K562 (cell line): ENCODE results near the gene LYSMD1. TPM values are rescaled to one million over a fixed set of nuclear protein-coding genes. Genes with fewer than 3 reads are reported as not detected.

ENCODE experiments used
- ATAC-seq: fragments of 200-7000 bp; cut with Tn5 transposase; 3 replicates; pipeline ENCODE4 v1.9.1; 2020; ENCODE audit warnings: moderate library complexity
- BruUV-seq: library from RNA; stranded (reverse); fragments of 400-500 nt; replicated peaks from 2 replicates; lab custom pipeline; 2021; lab: Mats Ljungman, UMichigan
- CTCF ChIA-PET: fragments of 300-600 bp; formaldehyde crosslinking; extraction: SDS; loops from one replicate; lab custom pipeline; 2021; ENCODE audit warnings: low intra/inter-chr PET ratio; lab: Yijun Ruan, JAX
- POLR2A ChIA-PET: fragments of 300-600, 350-650 bp; sonication (Branson Sonifier 250); formaldehyde crosslinking; extraction: SDS; loops from one replicate; lab custom pipeline; 2021; ENCODE audit warnings: antibody characterized with exemption, inconsistent platforms; lab: Yijun Ruan, JAX
- DNase-seq, 4 experiments: peaks; one replicate each; pipeline versions ENCODE4 v3.0.0 to v3.0.0-alpha.2; 2011 to 2018; ENCODE audit warnings: low spot score in 3 of 4, mixed read lengths in 3 of 4; ENCODE audit errors: extremely low read depth in 1 of 4
- FAIRE-seq: peaks from 2 replicates; lab custom pipeline; 2011; peaks lifted over from hg19 to GRCh38; lab: Jason Lieb, UNC
- H2AFZ ChIP-seq: 2 replicates; pipeline ENCODE4 v1.6.0; 2011; ENCODE audit warnings: low read depth, low read length, control low read depth, inconsistent platforms
- H3K27ac ChIP-seq: fragments of 200-600 bp; 3 replicates; pipeline ENCODE4 v1.8.0; 2011; ENCODE audit warnings: low read depth, mild to moderate bottlenecking, control low read depth, inconsistent platforms, low read length, moderate library complexity, mixed read lengths; ENCODE audit errors: extremely low read depth
- H3K27me3 ChIP-seq, 2 experiments: fragments of 300-600 bp in 1 of 2; 2 replicates in 1 of 2; 3 replicates in 1 of 2; pipeline versions ENCODE4 v1.6.0 to v1.8.0; 2011; ENCODE audit warnings: inconsistent platforms in 2 of 2, low read length in 2 of 2, mild to moderate bottlenecking in 1 of 2, mixed read lengths in 1 of 2, moderate library complexity in 1 of 2; ENCODE audit not compliant: control insufficient read depth in 2 of 2, insufficient read depth in 2 of 2
- H3K36me3 ChIP-seq: fragments of 300-600 bp; 3 replicates; pipeline ENCODE4 v1.8.0; 2011; ENCODE audit warnings: mild to moderate bottlenecking, low read length, inconsistent platforms; ENCODE audit not compliant: control insufficient read depth, insufficient read depth
- H3K4me1 ChIP-seq, 2 experiments: fragments of 200-600 bp in 1 of 2; replicated peaks in 1 of 2; 2 replicates in 1 of 2; 3 replicates in 1 of 2; pipeline versions ENCODE4 v1.5.1 to v1.8.0; 2011; ENCODE audit warnings: inconsistent platforms in 2 of 2, low read length in 2 of 2, mild to moderate bottlenecking in 1 of 2, mixed read lengths in 1 of 2, moderate library complexity in 1 of 2; ENCODE audit not compliant: control insufficient read depth in 2 of 2, insufficient read depth in 2 of 2
- H3K4me2 ChIP-seq: 2 replicates; pipeline ENCODE4 v1.6.1; 2011; ENCODE audit warnings: low read length, control low read depth, inconsistent platforms, mixed read lengths; ENCODE audit not compliant: insufficient read depth
- H3K4me3 ChIP-seq: fragments of 200-600 bp; sonication (generic), shearing (Covaris generic); 2 replicates; pipeline ENCODE4 v1.5.1; 2016; ENCODE audit warnings: control low read depth, inconsistent platforms
- H3K79me2 ChIP-seq: fragments of 200-600 bp; 3 replicates; pipeline ENCODE4 v1.8.0; 2011; ENCODE audit warnings: low read length, inconsistent platforms; ENCODE audit not compliant: control insufficient read depth, insufficient read depth
- H3K9ac ChIP-seq, 2 experiments: 2 replicates each; pipeline versions ENCODE4 v1.6.0 to v1.6.1; 2011; ENCODE audit warnings: low read depth in 2 of 2, low read length in 2 of 2, control low read depth in 1 of 2, inconsistent platforms in 1 of 2, mild to moderate bottlenecking in 1 of 2, mixed read lengths in 1 of 2; ENCODE audit not compliant: insufficient read depth in 1 of 2
- H3K9me1 ChIP-seq: one replicate; pipeline ENCODE4 v1.6.0; 2011; ENCODE audit warnings: inconsistent platforms, mild to moderate bottlenecking, low read length, moderate library complexity; ENCODE audit not compliant: control insufficient read depth, insufficient read depth
- H3K9me3 ChIP-seq: replicated peaks from 2 replicates; pipeline ENCODE4 v1.5.1; 2011; ENCODE audit warnings: low read depth, low read length, inconsistent platforms; ENCODE audit not compliant: control insufficient read depth, insufficient read depth
- H4K20me1 ChIP-seq: replicated peaks from 2 replicates; pipeline ENCODE4 v1.6.1; 2011; ENCODE audit warnings: low read length, inconsistent platforms, mixed read lengths; ENCODE audit not compliant: control insufficient read depth, insufficient read depth
- BHLHE40 ChIP-seq: IDR thresholded peaks from 2 replicates; pipeline ENCODE4 v1.6.1; 2011; ENCODE audit warnings: low read length, improper control_type of control experiment
- HMG20A ChIP-seq: fragments of 450-650 bp; formaldehyde crosslinking; conservative IDR thresholded peaks from 2 replicates; pipeline ENCODE4 v1.4.0; 2020; ENCODE audit warnings: mild to moderate bottlenecking, mixed read lengths
- ILF3 ChIP-seq: fragments of 450-650 bp; IDR thresholded peaks from 2 replicates; pipeline ENCODE4 v1.6.1; 2018; ENCODE audit warnings: antibody characterized with exemption, mild to moderate bottlenecking, moderate library complexity, borderline replicate concordance
- TCFL5 ChIP-seq: fragments of 250-450 bp; sonication (Bioruptor Pico); conservative IDR thresholded peaks from 2 replicates; pipeline ENCODE4 v1.6.1; 2021; ENCODE audit warnings: mild to moderate bottlenecking, moderate library complexity, matching md5 sums
- WGBS: fragments of 100-300 bp; shearing (Covaris generic); methylation state at CpG from one replicate; pipeline ENCODE4 v1.1.6; 2016; ENCODE audit warnings: low coverage, mixed read lengths; ENCODE audit not compliant: insufficient coverage; ENCODE audit errors: missing lambda C conversion rate; 5-methylcytosine and 5-hydroxymethylcytosine counted together
- in situ Hi-C: fragments of 300-500 bp; cut with MboI; formaldehyde crosslinking; loops from 4 replicates; pipeline ENCODE4 v1.15.0; 2018; ENCODE audit warnings: inconsistent platforms, mixed read lengths
- intact Hi-C: fragments of 100-400 bp; cut with micrococcal nuclease; formaldehyde crosslinking; loops from 2 replicates; pipeline ENCODE4 v1.14.2; 2022
- polyA plus RNA-seq, 8 experiments: library from polyadenylated mRNA; depleted of rRNA in 4 of 8; stranded (reverse) in 5 of 8; unstranded in 3 of 8; fragments of >200 nt; fragmentation: Nextera tagmentation in 2 of 8; fragmentation: Illumina TruSeq in 1 of 8; extraction: Ambion mirVana in 2 of 8; extraction: Trizol in 1 of 8; gene quantifications; 2 replicates each; pipeline versions ENCODE4 v1.2.1 to v1.2.3, GENCODE V29; 2011 to 2014; ENCODE audit warnings: inconsistent platforms in 1 of 8, missing spikeins in 1 of 8
- total RNA-seq, 7 experiments: library from RNA; depleted of rRNA in 6 of 7; stranded (reverse); fragments of >200 nt in 6 of 7; fragmentation: Illumina TruSeq in 2 of 7; extraction: Trizol in 2 of 7; gene quantifications; 2 replicates each; pipeline versions ENCODE4 v1.2.1 to v1.2.3, GENCODE V29; 2011 to 2021; ENCODE audit warnings: low replicate concordance in 1 of 7
- TF ChIP-seq, protein P1 (sequence below): sonication (generic); formaldehyde crosslinking; IDR thresholded peaks from 2 replicates; pipeline ENCODE4 v1.8.1; 2023; ENCODE audit warnings: mild to moderate bottlenecking, missing genetic modification reagents

The LYSMD1 gene
- total and polyA plus RNA-seq, 9 of the 15 experiments (the other 6 are each of a cell fraction or from before 2014, with no cell fraction given) = 2.2 to 9.4 (median 6.0) TPM

DNA sequence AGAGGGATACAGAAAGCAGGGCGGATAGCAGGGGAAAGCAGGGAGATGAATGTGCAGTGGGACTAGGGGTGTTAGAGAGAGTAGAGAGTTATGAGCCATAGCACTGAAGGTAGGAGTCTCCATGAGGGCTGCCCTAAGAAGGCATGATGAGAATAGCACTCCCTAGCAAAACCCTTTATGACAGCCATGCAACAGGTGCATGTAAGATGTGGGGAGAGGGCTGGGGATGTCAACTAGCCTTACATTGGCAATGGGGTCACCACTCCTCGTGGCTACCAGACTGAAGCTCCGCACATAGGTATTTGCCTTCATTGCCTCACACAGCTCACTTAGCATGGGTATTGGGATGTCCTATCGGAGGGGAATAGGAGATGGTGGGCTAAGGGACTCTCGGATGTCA, 5.5 kb upstream of the LYSMD1 start:
- no peak overlapping the region for H2AFZ ChIP-seq
- no peaks in the 10 kb centered on the region for H4K20me1 ChIP-seq
- H3K4me1 ChIP-seq = peaks cover 7 to 10% of the 10 kb centered on the region in 2 experiments; a peak in 4 of 5 replicates
- H3K4me3 ChIP-seq = no peak overlapping the region
- H3K9ac ChIP-seq = no peak overlapping the region
- FAIRE-seq = no peak
- peaks cover 47% of the 10 kb centered on the region; the same call in 2 of the 3 replicates for H3K36me3 ChIP-seq
- WGBS = 75% methylated on average over 5 of the region's 5 CpGs
- no peak for TF ChIP-seq ILF3
- TF ChIP-seq BHLHE40 = no peak
- TF ChIP-seq, protein P1, sequence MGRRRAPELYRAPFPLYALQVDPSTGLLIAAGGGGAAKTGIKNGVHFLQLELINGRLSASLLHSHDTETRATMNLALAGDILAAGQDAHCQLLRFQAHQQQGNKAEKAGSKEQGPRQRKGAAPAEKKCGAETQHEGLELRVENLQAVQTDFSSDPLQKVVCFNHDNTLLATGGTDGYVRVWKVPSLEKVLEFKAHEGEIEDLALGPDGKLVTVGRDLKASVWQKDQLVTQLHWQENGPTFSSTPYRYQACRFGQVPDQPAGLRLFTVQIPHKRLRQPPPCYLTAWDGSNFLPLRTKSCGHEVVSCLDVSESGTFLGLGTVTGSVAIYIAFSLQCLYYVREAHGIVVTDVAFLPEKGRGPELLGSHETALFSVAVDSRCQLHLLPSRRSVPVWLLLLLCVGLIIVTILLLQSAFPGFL = no peak
- no peak for TF ChIP-seq TCFL5 (CRISPR knock-in tag)
- no peak for TF ChIP-seq HMG20A
- ATAC-seq = no peak
- POLR2A ChIA-PET = interaction anchor here (0.6 to 1.3 kb wide), 3 partner anchors 18 to 49 kb away, joined by 4 to 5 read pairs (median 4); partner anchors contain the start of gene VPS72
- no peaks in the 10 kb centered on the region for H3K27me3 ChIP-seq
- H3K27ac ChIP-seq = no peak overlapping the region
- in situ Hi-C loops = no loop called here
- CTCF ChIA-PET = no interaction called here
- H3K9me1 ChIP-seq = no peaks in the 10 kb centered on the region
- intact Hi-C loops = no loop called here
- no TSS peak for BruUV-seq
- no peak overlapping the region for H3K4me2 ChIP-seq
- peaks cover 11% of the 10 kb centered on the region for H3K79me2 ChIP-seq
- DNase-seq = no peak
- H3K9me3 ChIP-seq = no peaks in the 10 kb centered on the region
